Non-pigmented ciliary epithelial cell (primary cell): ENCODE data around the gene PPP1R1A.

Experiments
- DNase-seq: peaks from one replicate; pipeline ENCODE4 v3.0.0-alpha.2; 2010; ENCODE audit warnings: low read depth

The PPP1R1A gene

DNA sequence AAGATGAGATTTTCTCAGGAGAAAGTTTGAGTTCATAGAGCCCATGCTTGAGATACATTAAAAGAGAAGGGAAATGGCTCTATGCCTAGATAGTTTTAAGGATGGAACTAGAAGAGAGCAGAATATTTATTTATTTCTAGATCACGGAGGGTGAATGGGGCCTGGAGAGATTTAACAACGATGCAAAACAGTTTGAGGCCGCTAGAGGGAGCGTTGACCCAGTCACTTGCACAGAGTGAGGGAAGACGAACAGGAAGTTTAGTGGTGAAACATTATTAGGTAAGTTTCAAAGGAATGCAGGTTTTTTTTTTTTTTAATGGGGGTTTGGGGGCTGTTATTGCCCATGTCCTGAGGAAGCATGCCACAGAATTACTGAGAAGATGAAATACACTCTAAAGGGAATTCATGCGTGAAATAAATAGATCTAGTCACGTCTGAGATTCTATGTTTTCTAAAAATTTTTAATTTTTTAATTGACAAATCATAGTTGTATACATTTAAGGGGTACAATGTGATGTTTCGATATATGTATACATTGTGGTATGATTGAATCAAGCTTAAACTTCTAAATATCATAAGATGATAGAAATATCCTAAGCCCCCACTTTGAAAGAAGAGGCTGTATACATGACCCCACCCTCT is 14.8 kb upstream of the PPP1R1A start:
- peak; percentile 35 for DNase-seq

DNA sequence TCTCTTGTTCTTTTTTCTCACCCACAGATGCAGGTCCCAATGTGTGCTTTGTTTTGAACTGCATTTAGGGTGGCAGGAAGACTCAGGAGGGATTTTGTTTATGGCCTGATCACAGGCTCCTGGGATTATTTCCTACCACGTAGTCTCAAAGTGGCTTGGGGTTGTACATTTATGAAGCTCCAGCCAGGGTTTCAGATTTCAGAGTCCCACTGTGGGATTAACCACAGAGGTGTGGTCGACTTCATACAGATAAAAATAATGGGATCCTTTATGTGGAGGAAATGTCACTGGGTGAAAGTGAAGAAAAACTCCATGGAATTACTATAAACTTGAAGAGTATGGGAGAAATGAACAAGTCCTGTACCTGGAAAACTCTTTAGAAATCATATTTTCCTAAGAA is 14.2 kb upstream of the PPP1R1A start:
- DNase-seq: no peak

DNA sequence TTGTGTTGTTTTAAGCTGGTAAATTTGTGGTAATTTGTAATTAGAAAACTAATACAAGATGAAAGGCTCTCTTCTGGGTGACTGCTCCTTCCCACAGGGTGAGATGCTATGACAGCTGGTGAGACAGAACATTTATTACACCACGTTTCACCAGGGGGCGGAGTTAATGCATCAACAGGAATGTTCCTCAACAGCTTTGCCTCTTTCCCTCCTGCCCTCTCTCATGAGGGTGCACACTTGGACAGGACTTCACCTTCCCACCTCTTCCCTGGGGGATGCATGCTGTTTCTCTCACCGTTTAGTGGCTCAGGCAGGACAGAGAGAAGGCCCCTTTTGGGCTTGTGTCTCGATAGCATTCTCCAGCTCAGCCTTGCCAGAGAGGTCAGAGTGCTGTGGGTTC is 13.4 kb upstream of the PPP1R1A start:
- DNase-seq: no peak

DNA sequence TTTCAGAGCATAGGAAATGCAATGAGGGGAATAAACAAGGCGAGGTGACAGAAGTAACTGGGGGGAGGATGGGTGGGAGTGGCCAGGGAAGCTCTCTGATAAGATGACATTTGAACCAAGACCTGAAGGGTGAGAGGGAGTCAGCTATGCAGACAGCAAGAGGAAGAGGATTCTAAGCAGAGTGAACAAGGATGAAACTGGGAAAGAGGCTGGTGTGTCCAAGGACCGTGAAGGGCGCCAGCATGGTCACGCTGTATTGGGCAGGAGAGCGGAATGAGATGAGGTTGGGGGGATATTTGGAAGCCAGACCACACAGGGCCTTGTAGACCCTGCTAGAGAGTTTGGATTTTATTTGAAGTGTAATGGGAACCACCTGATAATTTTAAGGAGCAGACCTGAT is 10.5 kb upstream of the PPP1R1A start:
- no peak for DNase-seq

DNA sequence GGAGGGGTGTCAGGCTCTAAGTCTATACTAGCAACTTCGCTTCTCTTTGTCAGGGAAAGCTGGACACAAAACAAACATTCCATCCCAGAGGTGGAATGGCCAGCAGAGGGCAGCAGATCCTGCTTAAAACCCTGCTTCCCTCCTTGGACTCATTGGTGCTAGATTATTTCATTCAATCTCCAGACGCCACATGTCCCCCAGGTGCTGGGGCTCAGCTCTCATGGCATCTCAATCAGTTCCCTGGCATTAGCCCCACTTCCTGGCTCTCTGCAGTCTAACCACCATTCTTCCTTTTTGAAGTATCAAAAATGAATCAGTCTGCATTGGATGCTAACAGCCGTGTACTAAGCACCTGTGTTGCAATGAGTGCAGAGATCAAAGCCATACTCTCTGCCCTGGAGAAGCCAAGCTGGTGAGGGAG is 8.1 kb upstream of the PPP1R1A start:
- DNase-seq: peak; percentile 23

DNA sequence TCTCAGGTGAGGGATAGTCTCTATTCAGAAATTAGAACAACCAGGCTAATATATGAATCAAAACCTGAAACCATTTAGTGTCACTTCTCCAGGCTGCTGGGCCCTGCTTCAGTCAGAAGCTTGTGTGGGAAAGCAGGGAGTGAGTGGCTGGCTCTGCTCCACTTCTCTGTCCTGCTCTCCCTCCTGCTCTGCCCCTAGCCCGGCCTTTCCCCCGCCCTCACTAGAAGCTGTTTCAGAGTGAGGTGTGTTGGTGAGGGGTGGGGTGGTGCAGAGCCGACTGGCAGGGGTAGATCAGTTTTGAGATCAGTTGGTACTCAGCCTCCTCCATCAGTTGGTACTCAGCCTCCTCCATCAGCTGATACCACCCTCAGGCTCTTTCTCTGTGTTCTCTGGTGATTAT is 7.0 kb upstream of the PPP1R1A start:
- DNase-seq: no peak

DNA sequence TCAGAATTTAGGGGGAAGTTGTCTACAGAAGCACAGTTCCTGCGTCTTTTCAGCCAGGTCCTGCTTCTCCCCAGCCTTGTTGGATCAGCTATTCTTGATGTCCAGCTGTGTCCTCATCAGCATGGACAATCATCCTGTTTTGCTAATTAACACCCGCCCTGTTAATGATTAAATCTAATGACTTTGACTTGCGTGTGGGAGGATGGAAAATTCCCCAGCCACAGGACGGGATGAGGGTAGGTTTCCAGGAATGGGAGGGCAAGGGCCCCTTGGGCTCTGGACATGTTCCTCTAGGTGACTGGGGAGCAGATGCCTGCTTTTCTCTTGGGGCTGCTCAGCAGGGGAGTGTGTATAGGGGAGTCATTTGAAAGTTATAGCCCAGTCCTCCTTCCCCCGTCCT is 5.3 kb upstream of the PPP1R1A start:
- DNase-seq: no peak

DNA sequence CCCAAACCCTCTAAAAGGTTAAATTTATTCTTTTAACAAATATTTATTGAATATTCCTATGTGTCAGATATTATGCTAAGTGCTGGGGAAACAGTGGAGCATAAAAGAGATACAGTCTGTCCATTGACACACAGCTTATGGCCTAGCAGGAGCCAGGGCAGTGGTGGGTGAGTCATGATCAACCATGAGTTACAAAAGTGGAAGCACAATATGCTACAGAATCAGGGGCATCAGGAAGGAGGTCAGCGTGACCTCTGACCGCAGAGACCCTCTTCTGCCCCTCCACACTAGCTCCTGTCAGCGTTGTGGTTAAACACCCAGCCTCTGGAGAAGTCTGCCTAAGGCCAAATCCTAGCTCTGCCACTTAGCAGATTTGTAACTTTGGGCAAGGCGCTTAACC is 4.7 kb upstream of the PPP1R1A start:
- DNase-seq: no peak

DNA sequence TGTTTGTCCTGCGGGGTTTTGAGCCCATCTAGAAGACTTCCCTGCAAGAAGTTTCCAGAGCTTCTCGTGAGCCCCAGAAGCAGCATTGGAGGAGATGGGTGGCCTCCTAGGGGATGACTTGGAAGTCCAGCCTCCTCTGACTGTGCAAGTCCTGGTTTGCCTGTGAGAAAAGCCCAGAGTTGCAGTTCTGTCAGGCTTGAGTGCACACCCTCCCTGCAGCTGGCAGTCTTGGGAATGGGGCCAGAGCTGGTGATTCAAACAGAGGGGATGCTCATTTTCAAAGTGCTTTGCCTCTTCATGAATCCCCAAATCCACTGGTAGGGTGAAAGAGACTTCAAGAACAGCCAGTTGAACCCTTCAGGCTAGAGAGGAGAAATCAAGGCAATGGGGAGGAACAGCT is 3.9 kb upstream of the PPP1R1A start:
- DNase-seq: no peak

DNA sequence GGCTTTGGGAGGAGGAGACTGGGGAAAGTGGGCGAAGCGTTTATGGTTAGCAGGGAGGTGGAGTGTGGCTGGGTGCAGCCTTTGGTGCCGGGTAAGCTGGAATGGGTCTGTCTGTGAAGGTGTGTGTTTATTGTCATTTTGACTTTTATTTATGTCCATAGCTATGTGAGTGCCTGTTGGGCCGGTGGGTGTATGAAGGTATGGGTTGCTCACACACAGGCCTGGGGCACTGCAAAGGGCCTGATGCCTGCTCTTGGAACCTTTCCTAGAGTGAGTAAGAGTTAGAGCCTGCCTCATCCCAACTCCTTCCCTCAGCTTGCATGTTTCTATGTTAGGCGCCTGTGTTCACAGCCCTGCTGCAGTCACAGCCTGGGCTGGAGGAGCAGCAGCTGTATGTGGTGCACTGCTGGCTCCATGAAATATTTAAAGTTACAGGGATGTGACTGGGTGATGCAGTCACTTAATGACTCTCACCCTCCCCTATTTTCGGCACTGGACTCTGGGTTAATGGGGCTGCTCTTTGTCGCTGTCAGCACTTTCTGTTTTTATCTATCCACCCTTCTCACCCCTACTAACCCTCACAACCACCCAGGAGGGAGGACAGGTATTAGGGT is 2.6 kb upstream of the PPP1R1A start:
- DNase-seq: no peak

DNA sequence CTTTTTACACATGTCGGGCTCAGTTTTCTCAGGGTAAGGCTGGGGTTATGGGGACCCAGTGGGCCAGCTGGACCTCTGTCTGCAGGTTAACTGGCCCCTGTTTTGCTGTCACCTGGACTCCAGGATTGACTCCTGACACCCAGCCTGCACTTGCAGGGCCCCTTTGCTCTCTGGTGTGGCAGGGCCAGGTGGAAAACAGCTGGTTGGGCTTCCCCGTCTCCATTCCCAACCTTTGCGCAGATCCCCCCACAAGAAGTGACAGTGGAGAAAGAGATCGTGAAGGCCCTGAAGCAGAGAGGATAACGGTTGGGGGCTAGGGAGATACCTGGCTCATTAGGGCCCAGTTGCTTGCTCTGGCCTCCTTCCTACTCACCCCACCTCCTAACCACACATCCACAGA is 1.5 kb upstream of the PPP1R1A start:
- DNase-seq: no peak

DNA sequence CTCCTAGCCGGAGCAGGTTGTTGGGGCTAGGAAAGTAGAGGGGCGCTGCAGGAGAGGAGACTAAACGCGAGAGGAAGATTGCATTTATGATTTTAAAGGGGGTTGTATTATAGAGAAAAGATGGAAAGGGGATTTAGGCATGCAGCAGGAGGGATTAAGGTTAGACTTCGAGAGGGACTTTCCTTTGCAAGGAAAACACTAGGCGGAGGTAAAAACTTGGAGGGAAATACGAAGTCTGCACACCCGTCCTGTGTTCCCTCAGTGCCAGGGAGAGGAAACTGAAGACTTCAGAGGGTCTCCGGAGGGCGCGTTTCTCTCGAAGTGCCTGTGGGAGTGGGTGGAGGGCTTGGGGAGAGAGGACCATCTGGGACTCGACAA is 420 bp upstream of the PPP1R1A start:
- DNase-seq: no peak

DNA sequence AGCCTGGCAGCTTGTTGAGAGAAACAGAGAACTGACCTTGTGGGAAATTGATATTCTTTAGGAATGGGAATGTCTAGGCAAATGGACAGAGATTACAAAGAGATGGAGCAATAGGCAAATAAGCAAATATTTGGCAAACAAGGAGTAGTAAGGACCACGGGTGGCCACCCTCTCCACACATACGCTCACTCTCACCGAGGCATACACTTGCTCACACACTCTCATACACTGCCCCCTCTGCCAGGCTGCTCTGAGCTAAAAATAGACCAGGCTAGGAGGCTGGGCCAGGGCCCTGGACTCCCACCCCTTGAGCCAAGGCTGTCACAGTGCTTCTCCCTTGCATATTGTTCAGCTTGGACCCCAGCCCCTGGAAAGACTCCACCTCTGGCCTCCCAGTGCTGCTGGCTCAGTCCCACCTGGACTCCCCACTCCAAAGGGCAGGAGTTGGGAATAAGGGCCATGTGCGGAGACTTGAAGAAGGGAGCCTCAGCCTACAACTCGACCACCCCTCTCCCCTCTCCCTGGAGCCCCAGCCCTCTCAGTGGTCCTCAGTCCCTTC is 1.1 kb downstream of the PPP1R1A start:
- no peak for DNase-seq

DNA sequence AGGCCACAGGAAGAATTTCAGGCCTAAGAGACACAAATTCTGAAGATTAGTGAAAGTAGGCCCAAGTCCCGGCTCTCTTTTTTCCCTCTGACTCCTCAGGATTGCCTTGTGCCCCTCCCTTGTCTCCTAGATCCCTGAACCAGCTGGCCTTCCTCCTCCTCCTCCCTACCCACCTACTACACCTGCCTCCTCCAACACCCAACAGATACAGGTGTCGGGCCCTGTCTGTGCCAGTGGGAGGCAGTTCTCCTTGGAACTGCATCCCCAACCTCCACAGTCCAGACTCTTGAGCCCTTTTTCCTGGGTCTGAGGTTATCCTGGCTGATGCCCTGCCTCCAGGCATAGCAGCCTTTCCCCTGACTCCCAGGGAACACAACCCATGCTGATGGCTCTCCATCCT is 1.8 kb downstream of the PPP1R1A start:
- no peak for DNase-seq

DNA sequence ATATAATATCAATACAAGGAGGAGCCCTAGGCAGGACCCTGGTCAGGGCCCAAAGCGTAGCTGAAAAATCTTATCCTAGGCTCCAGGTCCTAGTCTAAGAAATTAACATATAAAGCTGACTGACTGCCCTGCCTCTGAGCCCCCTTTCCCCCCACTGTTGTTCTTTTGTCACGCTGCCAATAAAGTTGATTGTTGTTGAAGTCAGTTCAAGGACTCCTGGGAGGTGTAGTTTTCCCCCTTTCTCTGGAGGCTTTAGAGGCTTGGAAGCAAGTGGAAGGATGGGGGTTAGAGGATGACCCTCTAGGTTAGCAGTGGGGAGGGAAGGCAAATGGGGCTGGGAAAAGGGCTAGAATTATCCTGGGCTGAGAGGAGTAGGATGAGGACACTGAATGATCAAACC is 3.2 kb downstream of the PPP1R1A start:
- DNase-seq: no peak

DNA sequence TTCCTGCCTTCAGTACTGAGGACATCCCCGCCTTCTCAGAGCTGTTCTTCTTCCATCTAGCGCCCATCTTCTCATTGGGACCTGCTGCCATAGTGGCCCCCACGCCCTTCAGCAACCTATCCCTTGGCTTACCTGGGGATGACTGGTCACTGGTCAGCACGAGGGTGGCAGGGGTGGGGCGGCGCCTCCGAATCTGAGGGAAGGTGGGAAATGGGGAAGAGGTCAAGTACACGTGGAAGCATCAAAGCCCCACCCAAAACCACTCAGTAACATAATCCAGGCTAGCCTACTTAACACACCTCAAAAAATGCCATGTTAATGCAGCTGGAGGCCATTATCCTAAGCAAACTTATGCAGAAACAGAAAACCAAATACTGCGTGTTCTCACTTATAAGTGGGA is 4.3 kb downstream of the PPP1R1A start:
- DNase-seq: no peak

DNA sequence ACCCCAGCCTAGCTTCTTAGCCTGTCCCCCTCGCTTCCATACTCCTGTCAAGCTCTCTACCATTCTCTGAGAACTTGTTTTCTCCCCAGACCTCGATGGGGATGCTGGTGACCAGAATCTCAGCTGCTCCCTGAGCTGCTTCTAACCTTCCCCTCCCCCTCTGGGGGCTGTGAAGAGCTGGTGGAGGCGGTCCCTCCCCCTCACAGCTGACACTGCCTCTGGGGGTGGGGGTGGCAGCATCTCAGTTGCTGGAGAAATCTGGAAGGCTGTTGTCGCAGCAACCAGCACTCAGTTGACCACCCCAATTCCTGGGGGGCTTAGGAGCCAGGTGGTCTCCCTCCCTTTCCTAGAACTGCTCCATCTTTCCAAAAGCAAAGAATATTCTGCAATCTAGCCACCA is 4.7 kb downstream of the PPP1R1A start:
- DNase-seq: no peak

DNA sequence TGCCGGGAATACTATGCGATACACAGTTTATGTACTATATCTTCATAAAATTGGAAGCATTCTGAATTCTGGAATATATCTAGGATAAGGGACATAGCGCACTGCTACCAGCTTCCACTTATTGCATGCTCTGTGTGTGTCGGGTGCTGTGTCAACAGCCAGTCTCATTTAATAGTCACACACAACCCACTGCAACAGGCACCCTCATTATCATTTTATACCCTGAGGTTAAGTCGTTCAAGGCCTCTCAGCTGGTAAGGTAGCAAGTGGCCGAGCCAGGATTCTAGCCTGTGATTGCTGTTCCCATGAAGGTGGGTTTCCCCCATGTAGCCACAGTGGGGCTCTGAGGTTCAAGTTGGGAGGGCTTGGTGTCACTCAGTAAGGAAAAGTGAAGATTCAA is 7.0 kb downstream of the PPP1R1A start:
- no peak for DNase-seq

DNA sequence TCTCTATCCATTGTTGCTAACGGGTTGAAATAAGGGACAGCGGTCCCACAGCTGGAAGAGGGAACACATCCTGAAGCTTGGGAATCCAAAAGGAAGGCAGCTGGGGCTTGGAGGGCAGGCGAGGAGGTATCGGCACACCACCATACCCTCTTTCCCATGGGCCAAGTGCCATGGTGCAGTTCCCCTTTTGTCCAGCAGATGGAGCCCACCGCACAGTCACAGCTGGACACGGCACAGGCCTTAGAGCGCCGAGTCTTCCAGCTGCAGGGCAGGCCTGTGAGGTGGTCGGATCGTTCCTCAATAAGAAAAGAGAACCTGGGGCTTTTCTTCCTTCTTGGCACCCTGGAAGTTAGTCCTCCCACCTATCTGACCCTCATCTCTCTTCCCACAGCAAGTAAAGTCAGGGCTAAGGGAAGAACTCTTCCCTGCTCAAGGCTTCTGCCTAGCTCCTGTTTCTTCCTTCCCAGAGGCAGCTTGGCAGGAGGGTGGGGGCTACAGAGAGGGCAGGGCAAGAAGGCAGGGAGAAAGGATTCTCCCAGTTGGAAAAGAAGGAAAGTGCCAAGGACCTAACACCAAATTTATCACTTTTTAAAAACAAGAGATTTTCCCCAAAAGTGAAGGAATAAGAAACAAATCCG is 8.6 kb downstream of the PPP1R1A start:
- peak; percentile 17 for DNase-seq

DNA sequence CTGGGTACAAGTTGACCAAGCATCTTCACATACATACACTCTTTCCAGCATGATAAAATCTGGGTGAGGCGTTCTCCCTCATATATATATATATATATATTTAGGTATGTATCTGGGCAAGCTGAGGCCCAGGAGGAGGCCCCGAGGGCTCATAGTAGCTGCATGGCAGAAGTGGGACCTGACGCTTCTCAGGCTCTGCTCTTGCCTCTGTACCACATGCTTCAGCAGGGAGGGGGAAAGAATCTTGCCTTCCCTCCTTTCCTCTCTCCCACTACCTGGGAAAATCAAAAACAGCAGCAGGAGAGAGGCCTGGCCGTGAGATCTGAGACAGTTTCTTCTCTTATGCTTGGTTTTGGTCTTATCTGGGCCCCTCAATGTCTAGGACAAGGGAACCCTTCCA is 9.2 kb downstream of the PPP1R1A start:
- DNase-seq: no peak

DNA sequence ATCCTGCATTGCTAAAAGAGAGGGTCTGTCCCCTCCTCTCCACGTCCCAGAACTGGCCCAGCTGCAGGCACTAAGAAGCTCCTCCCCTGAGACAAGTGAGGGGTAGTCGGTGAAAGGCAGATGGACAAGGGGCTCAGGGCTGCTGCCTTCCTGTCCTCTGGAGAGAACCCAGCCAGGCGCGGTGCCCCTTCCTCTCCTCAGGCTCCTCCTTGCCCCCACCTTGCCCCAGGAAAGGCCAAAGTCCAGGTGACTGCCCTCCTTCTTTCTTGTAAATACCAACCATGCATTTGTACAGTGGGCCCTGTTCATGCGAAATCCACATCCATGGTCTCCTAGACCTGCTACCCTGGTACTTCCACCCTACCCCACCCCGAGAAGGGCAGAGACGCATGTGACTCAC is 9.7 kb downstream of the PPP1R1A start:
- DNase-seq: no peak

DNA sequence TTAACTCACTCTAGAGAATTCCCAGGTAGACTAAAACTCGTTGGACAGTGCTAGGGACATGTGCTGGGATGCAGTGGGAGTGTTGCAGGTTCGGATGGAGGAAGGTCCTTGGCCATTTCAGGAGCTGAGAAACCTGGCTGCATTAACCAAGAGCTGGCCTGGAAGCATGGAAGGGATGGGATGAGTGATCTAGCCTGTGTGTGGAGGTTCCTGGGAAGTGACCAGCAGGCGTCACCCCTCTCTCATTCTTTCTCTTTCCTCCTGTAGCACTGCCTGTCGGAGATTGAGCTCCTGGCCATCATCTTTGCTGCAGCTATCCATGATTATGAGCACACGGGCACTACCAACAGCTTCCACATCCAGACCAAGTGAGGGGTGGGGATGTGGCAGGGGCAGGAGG is 15.6 kb downstream of the PPP1R1A start:
- no peak for DNase-seq
